H9 (cell line): ENCODE results near the gene ABHD16B. TPM values are rescaled to one million over a fixed set of nuclear protein-coding genes. Genes with fewer than 3 reads are reported as not detected.

Experiments used
- DNase-seq: peaks from one replicate; pipeline ENCODE4 v3.0.0-alpha.2; 2017
- H2AFZ ChIP-seq: one replicate; pipeline ENCODE4 v1.6.1; 2013; ENCODE audit warnings: mild to moderate bottlenecking, low read length, control low read depth, moderate library complexity
- H2AK5ac ChIP-seq: 2 replicates; pipeline ENCODE4 v1.6.1; 2013; ENCODE audit warnings: low read length, control low read depth, mixed read lengths; ENCODE audit not compliant: insufficient read length
- H2BK120ac ChIP-seq: one replicate; pipeline ENCODE4 v1.6.1; 2013; ENCODE audit warnings: low read depth, mild to moderate bottlenecking, low read length, control low read depth, inconsistent platforms; ENCODE audit not compliant: poor library complexity, severe bottlenecking
- H2BK12ac ChIP-seq: 2 replicates; pipeline ENCODE4 v1.6.1; 2013; ENCODE audit warnings: low read length, control low read depth, mixed read lengths, low read depth; ENCODE audit not compliant: insufficient read length
- H2BK15ac ChIP-seq: 2 replicates; pipeline ENCODE4 v1.6.1; 2013; ENCODE audit warnings: low read depth, low read length, control low read depth
- H2BK20ac ChIP-seq: one replicate; pipeline ENCODE4 v1.6.1; 2013; ENCODE audit warnings: low read depth, mild to moderate bottlenecking, low read length, control low read depth, inconsistent platforms; ENCODE audit not compliant: poor library complexity, severe bottlenecking
- H2BK5ac ChIP-seq: 2 replicates; pipeline ENCODE4 v1.6.1; 2013; ENCODE audit warnings: low read length, control low read depth, mixed read lengths; ENCODE audit not compliant: insufficient read length
- H3K14ac ChIP-seq: 2 replicates; pipeline ENCODE4 v1.6.1; 2013; ENCODE audit warnings: low read length, control low read depth; ENCODE audit not compliant: insufficient read depth
- H3K18ac ChIP-seq: 2 replicates; pipeline ENCODE4 v1.6.1; 2013; ENCODE audit warnings: low read depth, mild to moderate bottlenecking, mixed read lengths, low read length, control low read depth; ENCODE audit not compliant: insufficient read length
- H3K23ac ChIP-seq: 2 replicates; pipeline ENCODE4 v1.6.1; 2013; ENCODE audit warnings: low read length, control low read depth, mixed read lengths, low read depth; ENCODE audit not compliant: insufficient read length
- H3K23me2 ChIP-seq: 2 replicates; pipeline ENCODE4 v1.6.1; 2013; ENCODE audit warnings: low read depth, mild to moderate bottlenecking, mixed read lengths, low read length, control low read depth; ENCODE audit not compliant: insufficient read length, poor library complexity, severe bottlenecking
- H3K27ac ChIP-seq: 2 replicates; pipeline ENCODE4 v1.5.1; 2013; ENCODE audit warnings: low read length, control low read depth, mixed read lengths, low read depth; ENCODE audit not compliant: insufficient read length
- H3K27me3 ChIP-seq: 2 replicates; pipeline ENCODE4 v1.6.1; 2013; ENCODE audit warnings: low read length, control low read depth, inconsistent platforms; ENCODE audit not compliant: insufficient read depth
- H3K4ac ChIP-seq: 2 replicates; pipeline ENCODE4 v1.6.1; 2013; ENCODE audit warnings: low read depth, mild to moderate bottlenecking, control low read depth, inconsistent platforms, low read length, moderate library complexity
- H3K4me1 ChIP-seq: 2 replicates; pipeline ENCODE4 v1.6.1; 2013; ENCODE audit warnings: low read length, control low read depth, inconsistent platforms; ENCODE audit not compliant: insufficient read depth
- H3K4me2 ChIP-seq: 2 replicates; pipeline ENCODE4 v1.6.1; 2013; ENCODE audit warnings: low read length, control low read depth, mixed read lengths; ENCODE audit not compliant: insufficient read length, insufficient read depth
- H3K56ac ChIP-seq: 2 replicates; pipeline ENCODE4 v1.6.1; 2013; ENCODE audit warnings: low read depth, mild to moderate bottlenecking, mixed read lengths, low read length, control low read depth; ENCODE audit not compliant: insufficient read length
- H3K79me1 ChIP-seq: 2 replicates; pipeline ENCODE4 v1.6.1; 2013; ENCODE audit warnings: low read depth, mild to moderate bottlenecking, moderate library complexity, low read length, control low read depth, inconsistent platforms; ENCODE audit not compliant: insufficient read depth, poor library complexity, severe bottlenecking
- H3K79me2 ChIP-seq: 2 replicates; pipeline ENCODE4 v1.6.1; 2013; ENCODE audit warnings: low read length, control low read depth, inconsistent platforms; ENCODE audit not compliant: insufficient read depth
- H3K9ac ChIP-seq: 2 replicates; pipeline ENCODE4 v1.6.1; 2013; ENCODE audit warnings: low read length, control low read depth, mixed read lengths; ENCODE audit not compliant: insufficient read length; ENCODE audit errors: extremely low read depth
- H3K9me3 ChIP-seq: one replicate; pipeline ENCODE4 v1.6.1; 2013; ENCODE audit warnings: low read depth, low read length, inconsistent platforms; ENCODE audit not compliant: control insufficient read depth
- H3T11ph ChIP-seq: one replicate; pipeline ENCODE4 v1.6.1; 2013; ENCODE audit warnings: mild to moderate bottlenecking, low read length, control low read depth, inconsistent platforms
- H4K20me1 ChIP-seq: one replicate; pipeline ENCODE4 v1.6.1; 2013; ENCODE audit not compliant: control insufficient read depth, insufficient read length, insufficient read depth
- H4K5ac ChIP-seq: 2 replicates; pipeline ENCODE4 v1.6.1; 2013; ENCODE audit warnings: low read depth, mild to moderate bottlenecking, mixed read lengths, low read length, control low read depth; ENCODE audit not compliant: insufficient read length
- H4K8ac ChIP-seq: replicated peaks from 2 replicates; pipeline ENCODE4 v1.6.1; 2013; ENCODE audit warnings: low read length, control low read depth, mixed read lengths, low read depth; ENCODE audit not compliant: insufficient read length
- H4K91ac ChIP-seq: 2 replicates; pipeline ENCODE4 v1.6.1; 2013; ENCODE audit warnings: low read depth, mild to moderate bottlenecking, moderate library complexity, mixed read lengths, low read length, control low read depth; ENCODE audit not compliant: insufficient read length
- H3K27ac Mint-ChIP-seq, 3 experiments: 2 replicates in 2 of 3; 3 replicates in 1 of 3; pipeline ENCODE4 v1.8.0; 2020 to 2021; ENCODE audit warnings: mixed read lengths in 3 of 3, mild to moderate bottlenecking in 1 of 3, moderate library complexity in 1 of 3
- H3K27me3 Mint-ChIP-seq: 2 replicates; pipeline ENCODE4 v1.8.0; 2021; ENCODE audit warnings: low read depth, mild to moderate bottlenecking, moderate library complexity, mixed read lengths
- H3K36me3 Mint-ChIP-seq, 3 experiments: 2 replicates in 2 of 3; 3 replicates in 1 of 3; pipeline ENCODE4 v1.8.0; 2020 to 2021; ENCODE audit warnings: low read depth in 3 of 3, mixed read lengths in 3 of 3; ENCODE audit not compliant: insufficient read depth in 1 of 3
- H3K4me1 Mint-ChIP-seq, 2 experiments: 2 replicates each; pipeline ENCODE4 v1.8.0; 2020; ENCODE audit warnings: mixed read lengths in 2 of 2
- H3K4me3 Mint-ChIP-seq, 2 experiments: 2 replicates in 1 of 2; 3 replicates in 1 of 2; pipeline ENCODE4 v1.8.0; 2020 to 2021; ENCODE audit warnings: mild to moderate bottlenecking in 2 of 2, mixed read lengths in 2 of 2, moderate library complexity in 1 of 2
- H3K9me3 Mint-ChIP-seq, 2 experiments: 2 replicates in 1 of 2; 3 replicates in 1 of 2; pipeline ENCODE4 v1.8.0; 2020; ENCODE audit warnings: mild to moderate bottlenecking in 2 of 2, mixed read lengths in 2 of 2, moderate library complexity in 1 of 2
- CTCF ChIP-seq: fragments of 200-600 bp; sonication (generic); conservative IDR thresholded peaks from 3 replicates; pipeline ENCODE4 v1.8.0; 2021; ENCODE audit warnings: antibody characterized with exemption, mild to moderate bottlenecking
- WGBS: extraction: QIAGEN DNeasy Blood & Tissue Kit; methylation state at CpG from one replicate; pipeline ENCODE4 v1.1.7; 2013; ENCODE audit warnings: missing lambda C conversion rate, low lambda C conversion rate, mixed read lengths; ENCODE audit not compliant: insufficient read length; ENCODE audit errors: extremely low coverage; 5-methylcytosine and 5-hydroxymethylcytosine counted together
- total RNA-seq: library from RNA; stranded (reverse); gene quantifications from 2 replicates; pipeline ENCODE4 v1.2.1, GENCODE V29; 2021

Gene ABHD16B
- total RNA-seq, 1 experiment from 2014 or later: not detected

GRCh38 chr20:63868264-63868663, 7.0 kb downstream of the ABHD16B start:
- Mint-ChIP-seq H3K27ac (peak overlapping the region in 1 of 3 experiments; percentile 64; a peak in 1 of 7 replicates), H3K27me3 (no peaks in the 10 kb centered on the region)
- no peak overlapping the region for H4K91ac ChIP-seq

More at GRCh38 chr20:63868264-63868663, 7.0 kb downstream of the ABHD16B start:
- no peaks in the 10 kb centered on the region for H3K9me3 ChIP-seq
- H3K14ac ChIP-seq: no peak overlapping the region
- no peak overlapping the region for H3K23ac ChIP-seq
- no peak overlapping the region for H2AK5ac ChIP-seq
- no peak overlapping the region for H4K5ac ChIP-seq
- H3K79me1 ChIP-seq: peaks cover 5% of the 10 kb centered on the region
- H3K4me1 Mint-ChIP-seq: peaks cover 12 to 15% of the 10 kb centered on the region in 2 experiments
- H3K4me2 ChIP-seq: no peak overlapping the region
- no peak overlapping the region for H3K18ac ChIP-seq
- no CpG with 5 or more reads among the region's 5 CpGs for WGBS
- peaks cover 3% of the 10 kb centered on the region for H3K23me2 ChIP-seq
- H3K56ac ChIP-seq: no peak overlapping the region
- H3K4me1 ChIP-seq: no peaks in the 10 kb centered on the region
- H2BK20ac ChIP-seq: no peak overlapping the region
- H2BK12ac ChIP-seq: no peak overlapping the region
- no peak overlapping the region for H2BK5ac ChIP-seq
- H3K79me2 ChIP-seq: peaks cover 5% of the 10 kb centered on the region; the same call in 1 of the 2 replicates
- no peak overlapping the region for H3K27ac ChIP-seq
- DNase-seq: no peak
- no peaks in the 10 kb centered on the region for H4K20me1 ChIP-seq
- no peak overlapping the region for H3K9ac ChIP-seq
- H3K4me3 Mint-ChIP-seq: peak overlapping the region in 1 of 2 experiments; percentile 47; a peak in 1 of 5 replicates
- peaks cover 18 to 50% (median 49%) of the 10 kb centered on the region in 3 experiments for H3K36me3 Mint-ChIP-seq
- no peak overlapping the region for H2BK120ac ChIP-seq
- no peak overlapping the region for H4K8ac ChIP-seq
- H3T11ph ChIP-seq: no peak overlapping the region
- H2AFZ ChIP-seq: no peak overlapping the region
- no peak overlapping the region for H3K4ac ChIP-seq
- H2BK15ac ChIP-seq: no peak overlapping the region
- H3K27me3 ChIP-seq: no peaks in the 10 kb centered on the region
- H3K9me3 Mint-ChIP-seq: 0 out of 5 replicates have a peak, but pooled peaks cover 0 to 2% of the 10 kb centered on the region in 2 experiments
- no peak for TF ChIP-seq CTCF
